PC-9 (cell line): ENCODE measurements around the gene IMMP2L. TPM values are rescaled to one million over a fixed set of nuclear protein-coding genes. Genes with fewer than 3 reads are reported as not detected.

Experiments
- BruUV-seq: library from RNA; stranded (reverse); fragments of 400-500 nt; replicated peaks from 2 replicates; lab custom pipeline; 2021; lab: Mats Ljungman, UMichigan
- CTCF ChIA-PET: fragments of 300-600 bp; sonication (Branson Sonifier 250); formaldehyde crosslinking; loops from one replicate; lab custom pipeline; 2022; ENCODE audit warnings: antibody characterized with exemption; lab: Charles Lee
- POLR2A ChIA-PET: fragments of 300-600 bp; sonication (Branson Sonifier 250); formaldehyde crosslinking; loops from one replicate; lab custom pipeline; 2022; ENCODE audit warnings: antibody characterized with exemption; ENCODE audit not compliant: unreplicated experiment; lab: Charles Lee
- DNase-seq, 2 experiments: peaks; one replicate each; pipeline versions ENCODE4 v3.0.0 to v3.0.0-alpha.2; 2015 to 2022; ENCODE audit warnings: mixed read lengths in 1 of 2
- H2AFZ ChIP-seq: fragments of 200-600 bp; sonication (generic); 2 replicates; pipeline ENCODE4 v1.8.1; 2017; ENCODE audit warnings: antibody characterized with exemption
- H3F3A ChIP-seq: fragments of 200-600 bp; sonication (generic); 2 replicates; pipeline ENCODE4 v1.8.1; 2017; ENCODE audit warnings: antibody characterized with exemption, mild to moderate bottlenecking, low read depth; ENCODE audit not compliant: insufficient read depth
- H3K27ac ChIP-seq: fragments of 200-600 bp; sonication (generic); 2 replicates; pipeline ENCODE4 v1.6.1; 2016; ENCODE audit warnings: mixed run types
- H3K27me3 ChIP-seq: fragments of 200-600 bp; sonication (generic); 2 replicates; pipeline ENCODE4 v1.6.1; 2016; ENCODE audit warnings: low read depth, mixed run types; ENCODE audit not compliant: insufficient read depth
- H3K36me3 ChIP-seq: fragments of 200-600 bp; sonication (generic); 2 replicates; pipeline ENCODE4 v1.6.1; 2016; ENCODE audit warnings: low read depth, mixed run types
- H3K4me1 ChIP-seq: fragments of 200-600 bp; sonication (generic); replicated peaks from 2 replicates; pipeline ENCODE4 v1.6.1; 2016; ENCODE audit warnings: mixed run types; ENCODE audit not compliant: insufficient read depth
- H3K4me2 ChIP-seq: fragments of 200-600 bp; sonication (generic); 2 replicates; pipeline ENCODE4 v1.6.1; 2017; ENCODE audit warnings: mixed run types
- H3K4me3 ChIP-seq: fragments of 200-600 bp; sonication (generic); 2 replicates; pipeline ENCODE4 v1.6.1; 2016; ENCODE audit warnings: mixed run types
- H3K79me2 ChIP-seq: fragments of 200-600 bp; sonication (generic); 2 replicates; pipeline ENCODE4 v1.6.1; 2017; ENCODE audit warnings: low read depth, mixed run types
- H3K9me2 ChIP-seq: fragments of 200-600 bp; sonication (generic); 2 replicates; pipeline ENCODE4 v1.8.1; 2017; ENCODE audit warnings: mild to moderate bottlenecking; ENCODE audit not compliant: insufficient read depth
- H3K9me3 ChIP-seq: fragments of 200-600 bp; sonication (generic); 2 replicates; pipeline ENCODE4 v1.8.1; 2016; ENCODE audit warnings: low read depth; ENCODE audit not compliant: insufficient read depth
- H4K20me1 ChIP-seq: fragments of 200-600 bp; sonication (generic); 2 replicates; pipeline ENCODE4 v1.8.1; 2017; ENCODE audit not compliant: insufficient read depth
- EZH2 ChIP-seq: fragments of 200-600 bp; sonication (generic); IDR thresholded peaks from 2 replicates; pipeline ENCODE4 v1.8.0; 2017; ENCODE audit warnings: antibody characterized with exemption, low read depth
- intact Hi-C: fragments of 100-400 bp; cut with micrococcal nuclease; formaldehyde crosslinking; loops from one replicate; pipeline ENCODE4 v1.10.0; 2022; ENCODE audit not compliant: unreplicated experiment
- total RNA-seq: library from RNA; stranded (reverse); gene quantifications from 2 replicates; pipeline ENCODE4 v1.2.3, GENCODE V29; 2021
- TF ChIP-seq, protein P1 (sequence below): fragments of 200-600 bp; sonication (generic); conservative IDR thresholded peaks from 2 replicates; pipeline ENCODE4 v1.6.1; 2017; ENCODE audit warnings: mixed run types, antibody characterized with exemption, mild to moderate bottlenecking, moderate library complexity

Gene IMMP2L
- total RNA-seq, 1 experiment from 2014 or later: 40.5 TPM

DNA sequence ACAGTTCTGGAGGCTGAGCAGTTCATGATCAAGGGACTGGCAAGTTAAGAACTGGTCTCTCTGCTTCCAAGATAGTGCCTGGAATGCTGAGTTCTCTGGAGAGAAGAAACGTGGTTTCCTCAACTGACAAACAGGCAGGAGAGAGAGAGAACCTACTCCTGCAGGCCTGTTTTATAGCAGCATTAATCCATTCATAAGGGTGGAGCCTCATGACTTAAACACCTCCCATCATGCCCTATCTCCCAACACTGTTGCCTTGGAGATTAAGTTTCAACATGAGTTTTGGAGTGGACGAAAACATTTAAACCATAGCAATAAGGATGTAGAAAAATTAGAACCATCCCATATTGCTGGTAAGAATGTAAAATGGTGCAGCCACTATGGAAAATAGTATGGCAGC is 32.3 kb upstream of the IMMP2L start:
- CTCF ChIA-PET: no interaction called here
- no peak for DNase-seq
- no TSS peak for BruUV-seq

DNA sequence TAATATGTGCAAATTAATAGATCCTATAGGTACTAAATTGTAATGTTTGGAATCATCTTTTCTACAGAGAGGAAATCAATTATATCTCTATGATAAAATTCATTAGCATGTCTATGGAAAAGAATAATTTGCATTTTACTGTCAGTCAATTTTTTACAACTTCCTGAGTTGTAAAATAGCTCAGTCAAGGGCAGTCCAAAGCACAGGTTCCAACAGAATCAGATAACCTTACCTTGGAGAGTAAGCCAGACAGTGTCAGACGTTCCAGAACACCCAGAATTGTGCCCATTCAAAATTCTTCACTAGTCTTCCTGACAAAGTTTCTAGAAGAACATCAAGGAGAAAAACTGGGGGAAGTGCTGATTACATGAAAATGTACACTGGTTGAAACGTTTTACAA is 31.1 kb upstream of the IMMP2L start:
- no peak overlapping the region for H3K4me3 ChIP-seq
- ChIA-PET CTCF (no interaction called here), POLR2A (no interaction called here)
- no peak overlapping the region for H2AFZ ChIP-seq
- DNase-seq: no peak
- H3K36me3 ChIP-seq: no peaks in the 10 kb centered on the region
- H3K4me2 ChIP-seq: no peak overlapping the region
- TF ChIP-seq, protein P1, sequence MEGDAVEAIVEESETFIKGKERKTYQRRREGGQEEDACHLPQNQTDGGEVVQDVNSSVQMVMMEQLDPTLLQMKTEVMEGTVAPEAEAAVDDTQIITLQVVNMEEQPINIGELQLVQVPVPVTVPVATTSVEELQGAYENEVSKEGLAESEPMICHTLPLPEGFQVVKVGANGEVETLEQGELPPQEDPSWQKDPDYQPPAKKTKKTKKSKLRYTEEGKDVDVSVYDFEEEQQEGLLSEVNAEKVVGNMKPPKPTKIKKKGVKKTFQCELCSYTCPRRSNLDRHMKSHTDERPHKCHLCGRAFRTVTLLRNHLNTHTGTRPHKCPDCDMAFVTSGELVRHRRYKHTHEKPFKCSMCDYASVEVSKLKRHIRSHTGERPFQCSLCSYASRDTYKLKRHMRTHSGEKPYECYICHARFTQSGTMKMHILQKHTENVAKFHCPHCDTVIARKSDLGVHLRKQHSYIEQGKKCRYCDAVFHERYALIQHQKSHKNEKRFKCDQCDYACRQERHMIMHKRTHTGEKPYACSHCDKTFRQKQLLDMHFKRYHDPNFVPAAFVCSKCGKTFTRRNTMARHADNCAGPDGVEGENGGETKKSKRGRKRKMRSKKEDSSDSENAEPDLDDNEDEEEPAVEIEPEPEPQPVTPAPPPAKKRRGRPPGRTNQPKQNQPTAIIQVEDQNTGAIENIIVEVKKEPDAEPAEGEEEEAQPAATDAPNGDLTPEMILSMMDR: no peak
- TF ChIP-seq EZH2: no peak
- peaks cover 5% of the 10 kb centered on the region; the same call in 1 of the 2 replicates for H3K9me2 ChIP-seq
- no peaks in the 10 kb centered on the region for H3K27me3 ChIP-seq
- H3K79me2 ChIP-seq: no peaks in the 10 kb centered on the region
- H4K20me1 ChIP-seq: no peaks in the 10 kb centered on the region
- H3K27ac ChIP-seq: no peak overlapping the region
- peaks cover 6% of the 10 kb centered on the region; the same call in 1 of the 2 replicates for H3K9me3 ChIP-seq
- H3F3A ChIP-seq: no peaks in the 10 kb centered on the region
- H3K4me1 ChIP-seq: peaks cover 2% of the 10 kb centered on the region; the same call in 1 of the 2 replicates
- intact Hi-C loops: no loop called here
- no TSS peak for BruUV-seq

More for the DNA sequence above, 32.3 kb upstream of the IMMP2L start:
- peaks cover 5% of the 10 kb centered on the region; the same call in 1 of the 2 replicates for H3K9me2 ChIP-seq
- H3K27me3 ChIP-seq: no peaks in the 10 kb centered on the region
- POLR2A ChIA-PET: no interaction called here
- no peaks in the 10 kb centered on the region for H3F3A ChIP-seq
- H3K79me2 ChIP-seq: no peaks in the 10 kb centered on the region
- peaks cover 6% of the 10 kb centered on the region; the same call in 1 of the 2 replicates for H3K9me3 ChIP-seq
- TF ChIP-seq EZH2: no peak
- TF ChIP-seq, protein P1: no peak
- no peak overlapping the region for H3K4me2 ChIP-seq
- H3K4me1 ChIP-seq: no peaks in the 10 kb centered on the region
- no peaks in the 10 kb centered on the region for H3K36me3 ChIP-seq
- no peak overlapping the region for H2AFZ ChIP-seq
- H3K4me3 ChIP-seq: no peak overlapping the region
- intact Hi-C loops: no loop called here
- 0 out of 2 replicates have a peak, but pooled peaks cover 5% of the 10 kb centered on the region for H4K20me1 ChIP-seq
- H3K27ac ChIP-seq: no peak overlapping the region

DNA sequence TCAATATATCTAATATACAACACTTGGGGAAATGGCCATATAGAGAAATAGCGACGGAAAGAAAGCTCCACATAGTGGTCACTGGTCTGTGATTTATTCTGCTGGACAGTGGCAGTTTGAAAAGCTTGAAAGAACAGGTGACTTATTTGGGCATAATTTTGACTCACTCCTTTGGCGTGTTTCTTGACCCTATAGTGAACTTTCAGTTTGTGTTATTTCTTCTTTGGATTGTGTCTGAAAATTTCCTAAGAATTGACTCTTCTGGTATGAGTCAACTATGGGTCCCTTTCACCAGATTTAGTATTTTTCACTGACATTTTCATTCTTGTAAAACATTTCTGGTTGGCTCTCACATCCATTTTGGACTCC is 25.8 kb upstream of the IMMP2L start:
- TF ChIP-seq EZH2: no peak
- TF ChIP-seq, protein P1: no peak
- peaks cover 9% of the 10 kb centered on the region; the same call in 1 of the 2 replicates for H3K4me1 ChIP-seq
- H3K27ac ChIP-seq: no peak overlapping the region
- H2AFZ ChIP-seq: peak overlapping the region; percentile 56; the same call in 1 of the 2 replicates
- H3K4me3 ChIP-seq: no peak overlapping the region
- ChIA-PET POLR2A (no interaction called here), CTCF (no interaction called here)
- no peaks in the 10 kb centered on the region for H4K20me1 ChIP-seq
- H3K79me2 ChIP-seq: no peaks in the 10 kb centered on the region
- H3K27me3 ChIP-seq: no peaks in the 10 kb centered on the region
- H3K9me3 ChIP-seq: no peaks in the 10 kb centered on the region
- no peaks in the 10 kb centered on the region for H3F3A ChIP-seq
- intact Hi-C loops: no loop called here
- BruUV-seq: no TSS peak
- DNase-seq: no peak
- peaks cover 5% of the 10 kb centered on the region; the same call in 1 of the 2 replicates for H3K9me2 ChIP-seq
- peak overlapping the region; percentile 35; the same call in 1 of the 2 replicates for H3K4me2 ChIP-seq
- no peaks in the 10 kb centered on the region for H3K36me3 ChIP-seq
